Transverse colon (tissue), 4 donors: ENCODE results near the gene OR4D2. TPM values are rescaled to one million over a fixed set of nuclear protein-coding genes. Genes with fewer than 3 reads are reported as not detected.
A peak's percentile ranks its signal among the peaks of the same experiment; 100 is the strongest.
"Not testable (repeated sequence)": the region's sequence is repeated elsewhere in the genome, so short reads cannot be mapped to it uniquely, and the experiment has no call there.

Experiments used
- DNase-seq: peaks from one replicate; pipeline ENCODE4 v3.0.0-alpha.2; 2019
- H3K27ac ChIP-seq, 4 donors: fragments of 200-600 bp; sonication (generic); 2 replicates each; pipeline ENCODE4 v1.5.1; 2016 to 2018; ENCODE audit warnings: inconsistent platforms in 4 of 4
- H3K27me3 ChIP-seq: fragments of 200-600 bp; sonication (generic); 2 replicates; pipeline ENCODE4 v1.5.1; 2017; ENCODE audit warnings: inconsistent platforms
- H3K36me3 ChIP-seq, 4 donors: fragments of 200-600 bp; sonication (generic); 2 replicates each; pipeline ENCODE4 v1.5.1; 2017 to 2019; ENCODE audit warnings: inconsistent platforms in 4 of 4
- H3K4me1 ChIP-seq, 4 donors: fragments of 200-600 bp; sonication (generic); 2 replicates each; pipeline ENCODE4 v1.5.1; 2017 to 2020; ENCODE audit warnings: inconsistent platforms in 4 of 4
- H3K4me3 ChIP-seq, 4 donors: fragments of 200-600 bp; sonication (generic); 1 replicate in 1 of 4; 2 replicates in 3 of 4; pipeline versions ENCODE4 v1.5.1 to v1.6.1; 2017 to 2019; ENCODE audit warnings: inconsistent platforms in 4 of 4
- H3K9me3 ChIP-seq, 2 donors: fragments of 200-600 bp; sonication (generic); 2 replicates each; pipeline ENCODE4 v1.5.1; 2017 to 2019; ENCODE audit warnings: inconsistent platforms in 2 of 2
- CTCF ChIP-seq, 5 experiments: fragments of 200-600 bp in 3 of 5; fragments of 450-650 bp in 2 of 5; sonication (generic) in 3 of 5; IDR thresholded peaks; 1 replicate in 2 of 5; 2 replicates in 3 of 5; pipeline ENCODE4 v1.5.1; 2016 to 2017; ENCODE audit warnings: antibody characterized with exemption in 5 of 5, inconsistent platforms in 3 of 5, mild to moderate bottlenecking in 2 of 5, moderate library complexity in 1 of 5
- EP300 ChIP-seq: sonication (generic); formaldehyde crosslinking; IDR thresholded peaks from one replicate; pipeline ENCODE4 v1.6.1; 2017; ENCODE audit warnings: antibody characterized with exemption, low read depth
- POLR2A ChIP-seq: fragments of 450-650 bp; IDR thresholded peaks from one replicate; pipeline ENCODE4 v1.6.1; 2016; ENCODE audit warnings: antibody characterized with exemption, mild to moderate bottlenecking, moderate library complexity
- POLR2AphosphoS5 ChIP-seq, 3 donors: sonication (generic); formaldehyde crosslinking; IDR thresholded peaks; one replicate each; pipeline ENCODE4 v1.6.1; 2016; ENCODE audit warnings: antibody characterized with exemption in 3 of 3
- WGBS, 2 donors: methylation state at CpG; one replicate each; pipeline ENCODE4 v1.1.5; 2018; ENCODE audit warnings: low coverage in 1 of 2; 5-methylcytosine and 5-hydroxymethylcytosine counted together
- in situ Hi-C, 4 donors: fragments of 200-750 bp; cut with MboI; loops; one replicate each; pipeline versions ENCODE4 v1.15.0 to v1.15.1; 2017; ENCODE audit warnings: low sequenced_read_pairs in 3 of 4, low pct_ligation_motif_present in 1 of 4, low pct_unique_long_range_greater_than_20kb in 1 of 4
- intact Hi-C: fragments of 100-400 bp; cut with DNase I; formaldehyde crosslinking; loops from one replicate; pipeline ENCODE4 v1.15.1; 2023; ENCODE audit warnings: low total_unique reads
- total RNA-seq, 4 donors: library from RNA; depleted of rRNA; stranded (reverse); fragments of >200 nt; gene quantifications; one replicate each; pipeline ENCODE4 v1.1.0, GENCODE V29; 2016

OR4D2 gene
- total RNA-seq, 4 donors from 2014 or later = not detected

GRCh38 chr17:58120195-58120822 lies 46.5 kb upstream of the OR4D2 start:
- in situ Hi-C loops (loop anchor here in 2 of 4 donors (25.0 kb wide), 2 partner anchors 258 to 983 kb away; partner anchors contain the start of gene MRPS23 (in 1 of the 2)), intact Hi-C loops (no loop called here)
- H3K36me3 ChIP-seq = no peaks in the 10 kb centered on the region
- no peak for TF ChIP-seq CTCF (IDR thresholded peaks at IDR 0.05)
- TF ChIP-seq POLR2A = no peak
- TF ChIP-seq EP300 = no peak
- no peak for TF ChIP-seq POLR2AphosphoS5 (IDR thresholded peaks at IDR 0.05)
- 21 to 23% methylated on average over 5 to 7 of the region's 7 CpGs for WGBS, 2 donors
- no peaks in the 10 kb centered on the region for H3K4me1 ChIP-seq
- peaks cover 4% of the 10 kb centered on the region for H3K27me3 ChIP-seq
- no peak overlapping the region for H3K27ac ChIP-seq
- no peaks in the 10 kb centered on the region for H3K9me3 ChIP-seq
- peak; percentile 16 for DNase-seq
- H3K4me3 ChIP-seq = no peak overlapping the region

- H3K36me3 ChIP-seq = no peaks in the 10 kb centered on the region
- no peak overlapping the region for H3K27ac ChIP-seq
- H3K27me3 ChIP-seq = peaks cover 4% of the 10 kb centered on the region
- no peaks in the 10 kb centered on the region for H3K4me1 ChIP-seq
- no peak for DNase-seq
- 50 to 53% methylated on average over 3 to 5 of the region's 5 CpGs for WGBS, 2 donors
- no peak overlapping the region for H3K4me3 ChIP-seq
- intact Hi-C loops = no loop called here
- no peak for TF ChIP-seq CTCF (IDR thresholded peaks at IDR 0.05)
- no peak for TF ChIP-seq POLR2A
- no peak for TF ChIP-seq POLR2AphosphoS5 (IDR thresholded peaks at IDR 0.05)
- no peak for TF ChIP-seq EP300
- in situ Hi-C loops = loop anchor here in 2 of 4 donors (25.0 kb wide), 2 partner anchors 260 to 985 kb away; partner anchors contain the start of gene MRPS23 (in 1 of the 2)
- H3K9me3 ChIP-seq = no peaks in the 10 kb centered on the region
Measured at GRCh38 chr17:58121925-58122324, 44.9 kb upstream of the OR4D2 start.

- in situ Hi-C loops = loop anchor here in 1 of 4 donors (25.0 kb wide), 1 partner anchor 109 kb away; the partner anchor contains the start of gene LPO
- no peaks in the 10 kb centered on the region for H3K9me3 ChIP-seq
- no peak overlapping the region for H3K4me3 ChIP-seq
- H3K27me3 ChIP-seq = peaks cover 21% of the 10 kb centered on the region
- DNase-seq = no peak
- no peaks in the 10 kb centered on the region for H3K4me1 ChIP-seq
- intact Hi-C loops = no loop called here
- H3K36me3 ChIP-seq = no peaks in the 10 kb centered on the region
- 42 to 54% methylated on average over 1 of the region's 1 CpG for WGBS, 2 donors
- H3K27ac ChIP-seq = no peak overlapping the region
- no peak for TF ChIP-seq CTCF (IDR thresholded peaks at IDR 0.05)
- no peak for TF ChIP-seq POLR2AphosphoS5 (IDR thresholded peaks at IDR 0.05)
- no peak for TF ChIP-seq EP300
- no peak for TF ChIP-seq POLR2A
Measured at GRCh38 chr17:58127846-58128245, 38.9 kb upstream of the OR4D2 start.

GRCh38 chr17:58132697-58133096 lies 34.1 kb upstream of the OR4D2 start:
- DNase-seq, H3K9me3 ChIP-seq, H3K4me3 ChIP-seq, intact Hi-C loops, H3K4me1 ChIP-seq, H3K27ac ChIP-seq, H3K36me3 ChIP-seq: not testable (repeated sequence)
- peaks cover 52% of the 10 kb centered on the region for H3K27me3 ChIP-seq
- in situ Hi-C loops = loop anchor here in 1 of 4 donors (25.0 kb wide), 1 partner anchor 105 kb away; the partner anchor contains the start of gene LPO
- 90 to 93% methylated on average over 5 of the region's 5 CpGs for WGBS, 2 donors
